Measurements from ENCODE around the gene SLC1A7.

DNA sequence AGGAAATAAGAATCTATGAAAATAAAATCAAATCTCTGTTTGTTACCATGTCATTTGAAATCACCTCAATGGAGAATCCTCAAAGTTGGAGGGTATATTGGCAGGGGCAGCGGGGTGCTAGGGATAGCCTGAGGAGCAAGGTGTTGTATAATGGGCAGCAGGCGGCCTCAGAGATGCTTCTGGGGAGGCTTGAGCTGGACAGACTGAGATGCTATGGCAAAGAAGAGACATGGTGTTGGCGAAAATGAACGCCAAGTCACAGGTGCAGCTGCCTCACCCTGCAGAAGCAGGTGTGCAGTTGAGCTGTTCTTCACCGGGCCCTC, 3.1 kb upstream of the SLC1A7 start:
- TF ChIP-seq EZH2phosphoT487 (IDR thresholded peaks at IDR 0.05): no peak
- no peak for TF ChIP-seq CTCF (IDR thresholded peaks at IDR 0.05)

All from neural progenitor cell (in vitro differentiated cells).